Choroid plexus epithelial cell (primary cell): ENCODE measurements around the gene ESR2.

Experiments used
- DNase-seq: peaks from one replicate; pipeline ENCODE4 v3.0.0-alpha.2; 2010; ENCODE audit warnings: low read depth
- H3K4me3 ChIP-seq: 2 replicates; pipeline ENCODE4 v1.5.1; 2011; ENCODE audit warnings: low read depth, mild to moderate bottlenecking, control low read depth, low read length, moderate library complexity
- TF ChIP-seq, protein P1 (sequence below): conservative IDR thresholded peaks from 2 replicates; pipeline ENCODE4 v1.5.1; 2011; ENCODE audit warnings: low read depth, mild to moderate bottlenecking, control low read depth, inconsistent platforms, low read length, moderate library complexity

The ESR2 gene

DNA sequence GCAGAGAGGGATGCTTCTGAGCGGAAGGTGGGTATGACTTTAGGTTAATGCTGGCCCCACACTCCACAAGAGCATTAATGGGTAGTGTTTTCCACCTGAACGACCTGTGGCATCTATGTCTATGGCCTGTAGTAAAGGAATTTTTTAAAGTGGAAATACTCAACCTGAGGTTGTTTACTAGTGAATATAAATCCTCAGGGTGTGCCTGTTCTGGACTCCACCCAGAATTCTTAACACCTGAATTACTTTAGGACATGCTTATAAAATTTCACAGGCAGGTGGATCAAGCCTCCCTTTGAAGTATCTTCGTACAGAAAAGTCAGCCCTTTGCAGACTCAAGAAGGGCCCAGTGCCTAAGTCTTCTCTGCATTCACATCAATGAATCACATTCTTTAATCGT lies 196.1 kb downstream of the ESR2 start:
- TF ChIP-seq, protein P1, sequence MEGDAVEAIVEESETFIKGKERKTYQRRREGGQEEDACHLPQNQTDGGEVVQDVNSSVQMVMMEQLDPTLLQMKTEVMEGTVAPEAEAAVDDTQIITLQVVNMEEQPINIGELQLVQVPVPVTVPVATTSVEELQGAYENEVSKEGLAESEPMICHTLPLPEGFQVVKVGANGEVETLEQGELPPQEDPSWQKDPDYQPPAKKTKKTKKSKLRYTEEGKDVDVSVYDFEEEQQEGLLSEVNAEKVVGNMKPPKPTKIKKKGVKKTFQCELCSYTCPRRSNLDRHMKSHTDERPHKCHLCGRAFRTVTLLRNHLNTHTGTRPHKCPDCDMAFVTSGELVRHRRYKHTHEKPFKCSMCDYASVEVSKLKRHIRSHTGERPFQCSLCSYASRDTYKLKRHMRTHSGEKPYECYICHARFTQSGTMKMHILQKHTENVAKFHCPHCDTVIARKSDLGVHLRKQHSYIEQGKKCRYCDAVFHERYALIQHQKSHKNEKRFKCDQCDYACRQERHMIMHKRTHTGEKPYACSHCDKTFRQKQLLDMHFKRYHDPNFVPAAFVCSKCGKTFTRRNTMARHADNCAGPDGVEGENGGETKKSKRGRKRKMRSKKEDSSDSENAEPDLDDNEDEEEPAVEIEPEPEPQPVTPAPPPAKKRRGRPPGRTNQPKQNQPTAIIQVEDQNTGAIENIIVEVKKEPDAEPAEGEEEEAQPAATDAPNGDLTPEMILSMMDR = no peak
- no peak for DNase-seq
- H3K4me3 ChIP-seq = no peak overlapping the region

DNA sequence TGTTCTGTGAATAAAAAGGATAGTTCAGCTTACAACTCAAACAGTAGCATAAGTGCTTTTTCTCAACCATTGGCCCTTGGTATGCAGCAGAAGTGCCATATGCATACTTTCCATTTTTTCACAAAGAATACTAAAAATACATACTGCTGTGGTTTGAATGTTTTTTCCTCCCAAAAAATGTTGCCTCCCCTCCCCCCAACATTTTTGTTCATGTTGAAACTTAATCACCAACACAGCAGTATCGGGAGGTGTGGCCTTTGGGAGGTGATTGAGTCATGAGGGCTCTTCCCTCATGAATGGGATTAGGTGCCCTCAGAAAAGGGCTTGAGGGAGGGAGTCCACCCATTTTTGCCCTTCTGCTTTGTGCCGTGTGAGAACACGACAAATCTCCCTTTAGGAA lies 198.6 kb downstream of the ESR2 start:
- TF ChIP-seq, protein P1 = no peak

DNA sequence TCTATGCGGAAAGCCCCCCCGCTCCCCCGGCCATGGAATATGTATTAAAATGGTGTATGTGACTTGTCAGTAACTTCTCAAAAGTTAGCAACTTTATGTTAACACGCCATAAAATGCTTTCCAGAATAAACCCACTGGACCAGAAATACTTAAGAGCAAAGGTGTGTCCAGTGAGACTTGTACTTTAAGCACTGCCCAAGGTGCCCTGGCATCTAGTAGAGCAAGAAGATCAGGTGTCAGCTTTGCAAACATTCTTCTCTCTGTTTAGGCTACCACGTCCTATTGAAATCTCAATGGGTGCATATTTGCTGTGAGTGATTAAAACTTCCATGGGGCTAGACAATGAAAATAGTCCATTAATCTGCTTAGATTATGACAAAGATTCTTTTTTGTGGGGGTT lies 201.2 kb downstream of the ESR2 start:
- no peak overlapping the region for H3K4me3 ChIP-seq
- TF ChIP-seq, protein P1 = no peak
- DNase-seq = no peak

More for the DNA sequence above, 198.6 kb downstream of the ESR2 start:
- peak; percentile 88 for DNase-seq
- no peak overlapping the region for H3K4me3 ChIP-seq

DNA sequence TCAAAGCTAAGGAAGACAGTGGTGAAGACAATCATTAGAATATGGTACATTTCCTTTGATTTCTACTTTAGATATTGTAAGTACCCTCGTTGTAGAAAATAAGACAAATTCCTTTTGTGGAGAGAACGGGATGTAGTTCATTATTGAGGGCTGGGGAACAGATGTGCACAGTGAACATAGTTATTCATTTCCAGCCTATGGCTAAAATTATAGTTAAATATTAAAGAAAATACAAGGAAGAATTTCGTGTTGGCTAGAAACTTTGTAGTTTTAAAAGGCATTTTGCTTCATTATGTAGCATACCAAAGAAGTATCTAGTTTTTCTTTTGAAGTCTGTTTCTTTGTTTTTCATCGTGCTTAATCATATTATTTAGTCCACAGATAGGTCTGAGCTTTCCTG lies 201.8 kb downstream of the ESR2 start:
- no peak for DNase-seq
- no peak overlapping the region for H3K4me3 ChIP-seq
- TF ChIP-seq, protein P1 = no peak

DNA sequence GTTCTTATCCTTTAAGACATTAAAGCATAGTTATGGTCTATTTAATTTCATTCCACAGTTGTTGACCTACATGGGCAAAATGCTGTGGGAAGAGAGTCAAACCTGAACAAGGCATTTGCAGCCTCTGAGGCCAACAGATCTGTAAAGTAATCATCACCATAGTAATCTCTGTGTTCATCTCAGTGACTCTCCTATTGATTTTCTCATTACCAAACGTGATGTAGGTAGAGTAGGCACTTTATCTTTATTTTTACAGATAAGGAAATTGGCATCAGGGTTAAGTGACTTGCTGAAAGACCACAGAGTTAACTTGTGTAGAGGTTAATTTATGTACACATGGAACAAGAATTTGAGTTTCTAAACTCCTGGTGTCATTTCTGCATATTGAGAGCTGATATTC lies 203.0 kb downstream of the ESR2 start:
- no peak overlapping the region for H3K4me3 ChIP-seq
- TF ChIP-seq, protein P1 = no peak
- no peak for DNase-seq

DNA sequence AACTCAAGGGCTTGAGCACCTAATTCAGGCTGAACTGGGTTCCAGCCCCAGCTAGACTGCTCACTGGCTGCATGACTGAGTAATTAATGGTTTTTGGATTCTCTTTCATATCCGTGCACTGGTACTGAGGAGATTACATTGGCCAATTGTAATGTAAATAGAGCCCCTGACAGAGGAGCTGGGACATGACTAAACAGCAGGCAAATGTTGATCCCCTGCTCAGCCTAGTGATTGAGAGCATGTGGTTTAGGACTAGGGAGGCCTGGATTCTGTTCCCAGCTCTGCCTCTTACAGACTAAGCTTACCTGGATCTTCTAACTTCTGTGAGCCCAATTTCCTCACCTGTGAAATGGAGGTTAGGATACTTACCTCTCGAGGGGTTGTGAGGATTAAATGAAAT lies 204.3 kb downstream of the ESR2 start:
- no peak overlapping the region for H3K4me3 ChIP-seq
- TF ChIP-seq, protein P1 = no peak
- DNase-seq = no peak

DNA sequence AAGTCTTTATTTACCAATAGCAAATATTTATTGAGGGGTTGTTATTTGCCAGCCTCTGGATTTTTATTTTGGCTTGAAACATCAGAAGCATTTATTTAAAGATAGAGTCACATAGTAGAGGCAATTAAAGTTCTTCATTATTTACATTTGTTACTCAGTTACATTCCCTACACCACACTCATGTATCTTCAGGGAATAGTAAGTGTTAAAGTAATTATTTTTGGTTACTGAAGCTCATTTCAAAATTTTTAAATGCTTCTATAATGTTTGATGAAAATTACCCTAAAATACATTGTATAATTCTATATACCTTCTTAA lies 205.6 kb downstream of the ESR2 start:
- TF ChIP-seq, protein P1 = no peak
- DNase-seq = no peak
- no peak overlapping the region for H3K4me3 ChIP-seq
